IMR-90 (cell line): ENCODE measurements around the gene CKAP5. TPM values are rescaled to one million over a fixed set of nuclear protein-coding genes. Genes with fewer than 3 reads are reported as not detected.

Experiments used
- ATAC-seq: fragments of 200-7000 bp; cut with Tn5 transposase; 2 replicates; pipeline ENCODE4 v1.9.1; 2020; ENCODE audit warnings: low read depth, mild to moderate bottlenecking, moderate library complexity
- BruUV-seq: library from RNA; stranded (reverse); fragments of 400-500 nt; replicated peaks from 2 replicates; lab custom pipeline; 2021; lab: Mats Ljungman, UMichigan
- CTCF ChIA-PET: fragments of 300-600 bp; formaldehyde crosslinking; extraction: SDS; loops from one replicate; lab custom pipeline; 2021; ENCODE audit warnings: antibody characterized with exemption; lab: Yijun Ruan, JAX
- POLR2A ChIA-PET: fragments of 300-600 bp; sonication (Branson Sonifier 250); formaldehyde crosslinking; loops from one replicate; lab custom pipeline; 2022; ENCODE audit warnings: antibody characterized with exemption; ENCODE audit not compliant: unreplicated experiment; lab: Charles Lee
- DNase-seq: peaks from one replicate; pipeline ENCODE4 v3.0.0; 2013
- H2AFZ ChIP-seq: replicated peaks from 2 replicates; pipeline ENCODE3; 2013; ENCODE audit warnings: low read length, mild to moderate bottlenecking; ENCODE audit not compliant: poor library complexity
- H2AK5ac ChIP-seq: 2 replicates; pipeline ENCODE4 v1.6.1; 2013; ENCODE audit warnings: low read depth, low read length, inconsistent platforms
- H2AK9ac ChIP-seq: replicated peaks from 2 replicates; pipeline ENCODE3; 2013; ENCODE audit warnings: mild to moderate bottlenecking, low read depth, low read length, moderate library complexity; ENCODE audit not compliant: poor library complexity
- H2BK120ac ChIP-seq: 2 replicates; pipeline ENCODE4 v1.6.1; 2013; ENCODE audit warnings: low read depth, low read length, inconsistent platforms
- H2BK15ac ChIP-seq: 3 replicates; pipeline ENCODE4 v1.6.1; 2013; ENCODE audit warnings: low read depth, low read length, inconsistent platforms
- H2BK20ac ChIP-seq: 2 replicates; pipeline ENCODE4 v1.6.1; 2013; ENCODE audit warnings: low read depth, mild to moderate bottlenecking, inconsistent platforms, low read length, moderate library complexity
- H2BK5ac ChIP-seq: 2 replicates; pipeline ENCODE4 v1.6.1; 2013; ENCODE audit warnings: mild to moderate bottlenecking, low read depth, low read length, inconsistent platforms; ENCODE audit not compliant: poor library complexity, severe bottlenecking
- H3K14ac ChIP-seq: replicated peaks from 2 replicates; pipeline ENCODE4 v1.6.1; 2013; ENCODE audit warnings: low read depth, low read length, inconsistent platforms
- H3K18ac ChIP-seq: 2 replicates; pipeline ENCODE4 v1.6.1; 2013; ENCODE audit warnings: low read depth, low read length, control low read depth
- H3K23ac ChIP-seq: 2 replicates; pipeline ENCODE4 v1.6.1; 2013; ENCODE audit warnings: low read depth, low read length, inconsistent platforms
- H3K27ac ChIP-seq: 2 replicates; pipeline ENCODE4 v1.5.1; 2013; ENCODE audit warnings: mild to moderate bottlenecking, control low read depth, low read length; ENCODE audit not compliant: insufficient read depth
- H3K27me3 ChIP-seq: 2 replicates; pipeline ENCODE4 v1.6.1; 2013; ENCODE audit warnings: low read length; ENCODE audit not compliant: control insufficient read depth, insufficient read depth
- H3K36me3 ChIP-seq: 2 replicates; pipeline ENCODE4 v1.6.1; 2013; ENCODE audit warnings: low read length, mixed read lengths; ENCODE audit not compliant: control insufficient read depth, insufficient read depth
- H3K4ac ChIP-seq: 2 replicates; pipeline ENCODE4 v1.6.1; 2013; ENCODE audit warnings: low read depth, low read length, inconsistent platforms
- H3K4me1 ChIP-seq: 2 replicates; pipeline ENCODE4 v1.6.1; 2013; ENCODE audit warnings: low read length, mixed read lengths; ENCODE audit not compliant: control insufficient read depth, insufficient read depth
- H3K4me2 ChIP-seq: 2 replicates; pipeline ENCODE4 v1.6.1; 2013; ENCODE audit warnings: low read depth, mild to moderate bottlenecking, control low read depth, low read length, moderate library complexity
- H3K4me3 ChIP-seq: 2 replicates; pipeline ENCODE4 v1.5.1; 2013; ENCODE audit warnings: low read depth, mild to moderate bottlenecking, control low read depth, low read length, moderate library complexity; ENCODE audit not compliant: insufficient read depth
- H3K56ac ChIP-seq: 2 replicates; pipeline ENCODE4 v1.6.1; 2013; ENCODE audit warnings: low read length, inconsistent platforms; ENCODE audit not compliant: insufficient read depth; ENCODE audit errors: extremely low read depth
- H3K79me1 ChIP-seq, 2 experiments: 2 replicates each; pipeline ENCODE4 v1.6.1; 2013; ENCODE audit warnings: low read length in 2 of 2, inconsistent platforms in 1 of 2, low read depth in 1 of 2
- H3K9ac ChIP-seq: 2 replicates; pipeline ENCODE4 v1.6.1; 2013; ENCODE audit warnings: low read depth, low read length, control low read depth
- H3K9me1 ChIP-seq: 2 replicates; pipeline ENCODE4 v1.6.1; 2013; ENCODE audit warnings: low read length, inconsistent platforms; ENCODE audit not compliant: insufficient read depth
- H3K9me3 ChIP-seq: 2 replicates; pipeline ENCODE4 v1.6.1; 2013; ENCODE audit warnings: low read length; ENCODE audit not compliant: control insufficient read depth, insufficient read depth
- H4K20me1 ChIP-seq: 2 replicates; pipeline ENCODE4 v1.6.1; 2013; ENCODE audit warnings: low read length, inconsistent platforms; ENCODE audit not compliant: insufficient read depth
- H4K5ac ChIP-seq: 2 replicates; pipeline ENCODE4 v1.6.1; 2013; ENCODE audit warnings: mild to moderate bottlenecking, low read depth, low read length, control low read depth
- H4K8ac ChIP-seq, 2 experiments: 2 replicates each; pipeline ENCODE4 v1.6.1; 2013; ENCODE audit warnings: low read depth in 2 of 2, low read length in 2 of 2, control low read depth in 1 of 2, inconsistent platforms in 1 of 2
- H4K91ac ChIP-seq: 2 replicates; pipeline ENCODE4 v1.6.1; 2013; ENCODE audit warnings: low read depth, low read length, inconsistent platforms; ENCODE audit not compliant: insufficient read depth
- BHLHE40 ChIP-seq: fragments of 150-350 bp; IDR thresholded peaks from 2 replicates; pipeline ENCODE4 v1.6.1; 2016; ENCODE audit warnings: mild to moderate bottlenecking, low read depth, low read length
- CEBPB ChIP-seq: IDR thresholded peaks from 2 replicates; pipeline ENCODE4 v1.6.1; 2012; ENCODE audit warnings: low read depth, low read length, improper control_type of control experiment
- CHD1 ChIP-seq: IDR thresholded peaks from 2 replicates; pipeline ENCODE4 v1.6.1; 2012; ENCODE audit warnings: low read depth, low read length, improper control_type of control experiment
- CTCF ChIP-seq: conservative IDR thresholded peaks from 2 replicates; pipeline ENCODE4 v1.5.1; 2012; ENCODE audit warnings: mild to moderate bottlenecking, low read depth, low read length, improper control_type of control experiment
- ELK1 ChIP-seq: fragments of 150-350 bp; IDR thresholded peaks from 2 replicates; pipeline ENCODE4 v1.6.1; 2016; ENCODE audit warnings: low read depth, mild to moderate bottlenecking, low read length, moderate library complexity, borderline replicate concordance
- FOS ChIP-seq: fragments of 150-350 bp; IDR thresholded peaks from 2 replicates; pipeline ENCODE4 v1.6.1; 2016; ENCODE audit warnings: low read depth, low read length
- MAZ ChIP-seq: IDR thresholded peaks from 2 replicates; pipeline ENCODE4 v1.6.1; 2012; ENCODE audit warnings: low read depth, mild to moderate bottlenecking, low read length, improper control_type of control experiment, moderate library complexity, borderline replicate concordance
- MXI1 ChIP-seq: IDR thresholded peaks from 2 replicates; pipeline ENCODE4 v1.6.1; 2012; ENCODE audit warnings: low read depth, mild to moderate bottlenecking, low read length, moderate library complexity, borderline replicate concordance
- NFE2L2 ChIP-seq: fragments of 150-350 bp; IDR thresholded peaks from 2 replicates; pipeline ENCODE4 v1.6.1; 2016; ENCODE audit warnings: low read depth, mild to moderate bottlenecking, low read length
- POLR2A ChIP-seq: IDR thresholded peaks from 2 replicates; pipeline ENCODE4 v1.6.1; 2012; ENCODE audit warnings: mild to moderate bottlenecking, low read depth, low read length
- RAD21 ChIP-seq: IDR thresholded peaks from 2 replicates; pipeline ENCODE4 v1.6.1; 2012; ENCODE audit warnings: low read length, improper control_type of control experiment
- RFX5 ChIP-seq: IDR thresholded peaks from 2 replicates; pipeline ENCODE4 v1.8.0; 2012; ENCODE audit warnings: low read depth, mild to moderate bottlenecking, low read length, moderate library complexity
- WGBS, 2 experiments: methylation state at CpG; one replicate each; pipeline versions ENCODE4 v1.1.5 to v1.1.7; 2013; ENCODE audit warnings: missing lambda C conversion rate in 2 of 2; ENCODE audit not compliant: insufficient read length in 1 of 2; ENCODE audit errors: extremely low coverage in 2 of 2; 5-methylcytosine and 5-hydroxymethylcytosine counted together
- dilution Hi-C: fragments of 300-500 bp; cut with HindIII; formaldehyde crosslinking; loops from one replicate; pipeline ENCODE4 v1.14.3; 2018; ENCODE audit warnings: low sequenced_read_pairs; ENCODE audit not compliant: unreplicated experiment
- in situ Hi-C: fragments of 300-500 bp; cut with MboI; formaldehyde crosslinking; loops from 3 replicates; pipeline ENCODE4 v1.14.3; 2019; ENCODE audit warnings: low sequenced_read_pairs, inconsistent platforms, mixed read lengths
- intact Hi-C: fragments of 100-400 bp; cut with micrococcal nuclease; formaldehyde crosslinking; loops from 2 replicates; pipeline ENCODE4 v1.10.0; 2022
- polyA plus RNA-seq, 3 experiments: library from polyadenylated mRNA; depleted of rRNA; stranded (reverse); fragments of >200 nt; gene quantifications; 2 replicates each; pipeline ENCODE4 v1.2.3, GENCODE V29; 2012; ENCODE audit warnings: low replicate concordance in 1 of 3
- total RNA-seq: library from RNA; depleted of rRNA; stranded (reverse); fragments of >200 nt; gene quantifications from 2 replicates; pipeline ENCODE4 v1.2.3, GENCODE V29; 2012

Gene CKAP5
- total and polyA plus RNA-seq, 2 of the 4 experiments (the other 2 are of a cell fraction): 59.5 to 79.2 TPM

- H4K91ac ChIP-seq: no peak overlapping the region
- H2AK5ac ChIP-seq: no peak overlapping the region
- H3K27me3 ChIP-seq: no peaks in the 10 kb centered on the region
- TF ChIP-seq ELK1 (no peak), FOS (no peak), CTCF (no peak), POLR2A (no peak), RFX5 (no peak), RAD21 (no peak), CHD1 (no peak), CEBPB (no peak), MAZ (no peak), NFE2L2 (no peak), MXI1 (no peak), BHLHE40 (no peak)
- peaks cover 0 to 59% of the 10 kb centered on the region in 2 experiments; a peak in 2 of 4 replicates for H3K79me1 ChIP-seq
- H3K56ac ChIP-seq: no peak overlapping the region
- H3K23ac ChIP-seq: no peak overlapping the region
- H3K14ac ChIP-seq: no peak overlapping the region
- dilution Hi-C loops (no loop called here), in situ Hi-C loops (no loop called here), intact Hi-C loops (no loop called here)
- peaks cover 32% of the 10 kb centered on the region for H4K20me1 ChIP-seq
- no peak overlapping the region for H2BK20ac ChIP-seq
- ChIA-PET CTCF (no interaction called here), POLR2A (no interaction called here)
- peaks cover 3% of the 10 kb centered on the region; the same call in 1 of the 2 replicates for H3K9me1 ChIP-seq
- peaks cover 1% of the 10 kb centered on the region; the same call in 1 of the 2 replicates for H3K4me1 ChIP-seq
- H3K4ac ChIP-seq: no peak overlapping the region
- DNase-seq (no peak), ATAC-seq (no peak)
- H3K36me3 ChIP-seq: no peaks in the 10 kb centered on the region
- no peak overlapping the region for H4K8ac ChIP-seq
- no peak overlapping the region for H4K5ac ChIP-seq
- H3K4me2 ChIP-seq: no peak overlapping the region
- BruUV-seq: no TSS peak
- no peak overlapping the region for H2AFZ ChIP-seq
- H2BK120ac ChIP-seq: no peak overlapping the region
- H3K4me3 ChIP-seq: no peak overlapping the region
- no peaks in the 10 kb centered on the region for H3K9me3 ChIP-seq
- H3K9ac ChIP-seq: no peak overlapping the region
- no peak overlapping the region for H2BK15ac ChIP-seq
- no peak overlapping the region for H2BK5ac ChIP-seq
- H3K18ac ChIP-seq: no peak overlapping the region
- no peak overlapping the region for H3K27ac ChIP-seq
- no peak overlapping the region for H2AK9ac ChIP-seq
- WGBS, 2 experiments: no CpG with 5 or more reads among the region's 6 CpGs
Observed at GRCh38 chr11:46838501-46838900, 7.6 kb downstream of the CKAP5 start.
